Measurements from ENCODE around the gene TBC1D23. TPM values are rescaled to one million over a fixed set of nuclear protein-coding genes. Genes with fewer than 3 reads are reported as not detected.
A peak's percentile ranks its signal among the peaks of the same experiment; 100 is the strongest.
"Not testable (repeated sequence)": the region's sequence is repeated elsewhere in the genome, so short reads cannot be mapped to it uniquely, and the experiment has no call there.

Gene TBC1D23
- total RNA-seq, result 33.2 TPM
- long read RNA-seq, transcript TBC1D23-202 (19 exons, 3,677 nt), result major isoform, 56 of 66 reads
- long read RNA-seq, partial matches to known transcripts, result 3 of 66 reads
- long read RNA-seq, other reads (novel, unspliced or antisense), result 7 of 66 reads

GRCh38 chr3:100260685-100261484, at the start of gene TBC1D23:
TBC1D23 (plus strand) TSS chr3:100260992; CDS start chr3:100261019, 27 bp downstream.
- ATAC-seq (ENCODE audit: poor library complexity) (peak; percentile 99), DNase-seq (peak; percentile 99)
- intact Hi-C loops (cut with DNase I), result no loop called here

- no peak for ATAC-seq (ENCODE audit: poor library complexity)
- intact Hi-C loops (cut with DNase I), result no loop called here
These were observed 46.8 kb upstream of the TBC1D23 start for GRCh38 chr3:100213891-100214573.

GRCh38 chr3:100214574-100214964, 46.2 kb upstream of the TBC1D23 start:
- DNase-seq (no peak), ATAC-seq (ENCODE audit: poor library complexity) (no peak)
- intact Hi-C loops (cut with DNase I), result no loop called here

More at GRCh38 chr3:100213891-100214573, 46.8 kb upstream of the TBC1D23 start:
- no peak for DNase-seq

GRCh38 chr3:100216713-100217112, 44.1 kb upstream of the TBC1D23 start:
- no peak for ATAC-seq (ENCODE audit: poor library complexity)
- no peak for DNase-seq
- intact Hi-C loops (cut with DNase I), result no loop called here

- DNase-seq, result no peak
- intact Hi-C loops (cut with DNase I), result no loop called here
- no peak for ATAC-seq (ENCODE audit: poor library complexity)
These were observed 39.6 kb upstream of the TBC1D23 start for GRCh38 chr3:100221159-100221558.

GRCh38 chr3:100225193-100225592, 35.6 kb upstream of the TBC1D23 start:
- ATAC-seq (ENCODE audit: poor library complexity) (no peak), DNase-seq (no peak)
- intact Hi-C loops (cut with DNase I), result no loop called here

GRCh38 chr3:100225883-100226282, 34.9 kb upstream of the TBC1D23 start:
- intact Hi-C loops (cut with DNase I), result no loop called here
- no peak for DNase-seq
- no peak for ATAC-seq (ENCODE audit: poor library complexity)

- intact Hi-C loops (cut with DNase I), result no loop called here
- peak; percentile 58 for ATAC-seq (ENCODE audit: poor library complexity)
- DNase-seq, result no peak
These were observed 33.9 kb upstream of the TBC1D23 start for GRCh38 chr3:100226712-100227429.

- intact Hi-C loops (cut with DNase I), result no loop called here
- ATAC-seq (ENCODE audit: poor library complexity), result no peak
These were observed 33.3 kb upstream of the TBC1D23 start for GRCh38 chr3:100227511-100227921.

GRCh38 chr3:100228247-100228646, 32.5 kb upstream of the TBC1D23 start:
- ATAC-seq (ENCODE audit: poor library complexity) (no peak), DNase-seq (no peak)
- intact Hi-C loops (cut with DNase I), result no loop called here

More at GRCh38 chr3:100227511-100227921, 33.3 kb upstream of the TBC1D23 start:
- no peak for DNase-seq

- ATAC-seq (ENCODE audit: poor library complexity); DNase-seq; intact Hi-C loops (cut with DNase I): not testable (repeated sequence)
These were observed 31.6 kb upstream of the TBC1D23 start for GRCh38 chr3:100229188-100229587.

- intact Hi-C loops (cut with DNase I), result no loop called here
- DNase-seq (no peak), ATAC-seq (ENCODE audit: poor library complexity) (no peak)
These were observed 30.1 kb upstream of the TBC1D23 start for GRCh38 chr3:100230710-100231109.

GRCh38 chr3:100231668-100232067, 29.1 kb upstream of the TBC1D23 start:
- DNase-seq (no peak), ATAC-seq (ENCODE audit: poor library complexity) (no peak)
- intact Hi-C loops (cut with DNase I), result no loop called here

- ATAC-seq (ENCODE audit: poor library complexity) (no peak), DNase-seq (no peak)
- intact Hi-C loops (cut with DNase I), result no loop called here
These were observed 26.4 kb upstream of the TBC1D23 start for GRCh38 chr3:100234364-100234763.

- intact Hi-C loops (cut with DNase I), result no loop called here
- no peak for ATAC-seq (ENCODE audit: poor library complexity)
- DNase-seq, result no peak
These were observed 22.2 kb upstream of the TBC1D23 start for GRCh38 chr3:100238599-100238998.

GRCh38 chr3:100242471-100242870, 18.3 kb upstream of the TBC1D23 start:
- ATAC-seq (ENCODE audit: poor library complexity); intact Hi-C loops (cut with DNase I); DNase-seq: not testable (repeated sequence)

GRCh38 chr3:100244264-100244663, 16.5 kb upstream of the TBC1D23 start:
- ATAC-seq (ENCODE audit: poor library complexity), result no peak
- intact Hi-C loops (cut with DNase I), result no loop called here

GRCh38 chr3:100245136-100245535, 15.7 kb upstream of the TBC1D23 start:
- intact Hi-C loops (cut with DNase I), result no loop called here
- no peak for ATAC-seq (ENCODE audit: poor library complexity)
- no peak for DNase-seq

More at GRCh38 chr3:100244264-100244663, 16.5 kb upstream of the TBC1D23 start:
- DNase-seq, result no peak

- intact Hi-C loops (cut with DNase I), result no loop called here
- ATAC-seq (ENCODE audit: poor library complexity) (no peak), DNase-seq (no peak)
These were observed 14.9 kb upstream of the TBC1D23 start for GRCh38 chr3:100245927-100246326.
